HG02678 (cell line): ENCODE measurements around the gene KRT33A.

Experiments used
- ATAC-seq: cut with Tn5 transposase; IDR thresholded peaks from one replicate; pipeline ENCODE4 v1.9.1; 2021; ENCODE audit warnings: mild to moderate bottlenecking, moderate library complexity; ENCODE audit not compliant: unreplicated experiment

Gene KRT33A

GRCh38 chr17:41331606-41332005, 19.0 kb downstream of the KRT33A start:
- ATAC-seq = no peak

- no peak for ATAC-seq
These were observed 21.2 kb downstream of the KRT33A start for GRCh38 chr17:41329279-41329948.

GRCh38 chr17:41328207-41328606, 22.4 kb downstream of the KRT33A start:
- no peak for ATAC-seq

GRCh38 chr17:41327411-41328120, 23.1 kb downstream of the KRT33A start:
- no peak for ATAC-seq

- ATAC-seq = no peak
These were observed 24.2 kb downstream of the KRT33A start for GRCh38 chr17:41326173-41327145.

- no peak for ATAC-seq
These were observed 25.0 kb downstream of the KRT33A start for GRCh38 chr17:41325611-41326010.

- no peak for ATAC-seq
These were observed 25.5 kb downstream of the KRT33A start for GRCh38 chr17:41325126-41325525.

GRCh38 chr17:41324180-41325075, 26.2 kb downstream of the KRT33A start:
- ATAC-seq = no peak

- no peak for ATAC-seq
These were observed 27.4 kb downstream of the KRT33A start for GRCh38 chr17:41322903-41323895.

- no peak for ATAC-seq
These were observed 28.3 kb downstream of the KRT33A start for GRCh38 chr17:41322094-41322902.

- ATAC-seq = no peak
These were observed 32.4 kb downstream of the KRT33A start for GRCh38 chr17:41318231-41318630.

GRCh38 chr17:41315814-41316445, 34.7 kb downstream of the KRT33A start:
- ATAC-seq = no peak

GRCh38 chr17:41315204-41315794, 35.3 kb downstream of the KRT33A start, which contains the start of gene KRTAP17-1:
KRTAP17-1 (minus strand) TSS chr17:41315710; CDS start chr17:41315650, 60 bp downstream.
- ATAC-seq = no peak

- no peak for ATAC-seq
These were observed 39.5 kb downstream of the KRT33A start for GRCh38 chr17:41311111-41311510.

GRCh38 chr17:41308918-41309359, 41.7 kb downstream of the KRT33A start, which contains the start of gene KRTAP16-1:
KRTAP16-1 (minus strand) TSS chr17:41309309; CDS start chr17:41309253, 56 bp downstream.
- peak; percentile 18 for ATAC-seq

GRCh38 chr17:41308251-41308917, 42.2 kb downstream of the KRT33A start:
- ATAC-seq = peak; percentile 67

GRCh38 chr17:41307647-41308046, 43.0 kb downstream of the KRT33A start:
- no peak for ATAC-seq
